CD4-positive, alpha-beta memory T cell (primary cell): ENCODE data around the gene SINHCAF. TPM values are rescaled to one million over a fixed set of nuclear protein-coding genes. Genes with fewer than 3 reads are reported as not detected.

Experiments used
- CTCF ChIA-PET: fragments of 350-600 bp; sonication (Branson Sonifier 250); formaldehyde crosslinking; loops from one replicate; lab custom pipeline; 2021; ENCODE audit warnings: inconsistent platforms; ENCODE audit not compliant: partially characterized antibody; lab: Charles Lee
- POLR2A ChIA-PET: fragments of 350-600 bp; sonication (Branson Sonifier 250); formaldehyde crosslinking; loops from one replicate; lab custom pipeline; 2021; ENCODE audit not compliant: partially characterized antibody; lab: Charles Lee
- DNase-seq, 5 donors: peaks; one replicate each; pipeline versions ENCODE4 v3.0.0 to v3.0.0-alpha.2; 2020 to 2022; ENCODE audit warnings: mixed read lengths in 1 of 5
- H3K27ac ChIP-seq: one replicate; pipeline ENCODE4 v1.7.0; 2013; ENCODE audit warnings: low read depth, low read length
- H3K27me3 ChIP-seq: 2 replicates; pipeline ENCODE4 v1.7.0; 2013; ENCODE audit warnings: mild to moderate bottlenecking, low read length, moderate library complexity; ENCODE audit not compliant: insufficient read depth
- H3K36me3 ChIP-seq: 2 replicates; pipeline ENCODE4 v1.7.0; 2013; ENCODE audit warnings: mild to moderate bottlenecking, low read length, moderate library complexity; ENCODE audit not compliant: insufficient read depth
- H3K4me1 ChIP-seq: 2 replicates; pipeline ENCODE4 v1.7.0; 2013; ENCODE audit warnings: mild to moderate bottlenecking, low read length, moderate library complexity; ENCODE audit not compliant: insufficient read depth
- H3K4me3 ChIP-seq, 2 donors: one replicate each; pipeline ENCODE4 v1.7.0; 2013; ENCODE audit warnings: low read length in 2 of 2, mild to moderate bottlenecking in 1 of 2
- H3K9me3 ChIP-seq, 2 donors: one replicate each; pipeline ENCODE4 v1.7.0; 2013; ENCODE audit warnings: low read length in 2 of 2, control low read depth in 1 of 2; ENCODE audit not compliant: control insufficient read depth in 1 of 2
- H3K27ac Mint-ChIP-seq, 7 donors: one replicate each; pipeline ENCODE4 v1.8.0; 2020 to 2021; ENCODE audit warnings: mixed read lengths in 7 of 7, mild to moderate bottlenecking in 6 of 7, inconsistent platforms in 3 of 7, moderate library complexity in 3 of 7
- H3K27me3 Mint-ChIP-seq, 2 donors: one replicate each; pipeline ENCODE4 v1.8.0; 2020 to 2021; ENCODE audit warnings: mixed read lengths in 2 of 2
- H3K36me3 Mint-ChIP-seq, 2 donors: one replicate each; pipeline ENCODE4 v1.8.0; 2020 to 2021; ENCODE audit warnings: mixed read lengths in 2 of 2, inconsistent platforms in 1 of 2, mild to moderate bottlenecking in 1 of 2
- H3K4me1 Mint-ChIP-seq, 4 donors: one replicate each; pipeline ENCODE4 v1.8.0; 2020 to 2021; ENCODE audit warnings: mixed read lengths in 4 of 4, mild to moderate bottlenecking in 1 of 4
- H3K4me3 Mint-ChIP-seq, 8 donors: one replicate each; pipeline ENCODE4 v1.8.0; 2020 to 2021; ENCODE audit warnings: mixed read lengths in 8 of 8, mild to moderate bottlenecking in 7 of 8, moderate library complexity in 6 of 8, inconsistent platforms in 3 of 8
- H3K9me3 Mint-ChIP-seq, 8 donors: one replicate each; pipeline ENCODE4 v1.8.0; 2020 to 2021; ENCODE audit warnings: mixed read lengths in 8 of 8, mild to moderate bottlenecking in 5 of 8, inconsistent platforms in 3 of 8, moderate library complexity in 1 of 8
- intact Hi-C: fragments of 100-400 bp; cut with micrococcal nuclease; formaldehyde crosslinking; loops from one replicate; pipeline ENCODE4 v1.15.1; 2023
- polyA plus RNA-seq, 2 donors: library from polyadenylated mRNA; unstranded; fragments of 300-500 nt; fragmentation: Illumina TruSeq; gene quantifications; one replicate each; pipeline ENCODE4 v1.2.3, GENCODE V29; 2021
- total RNA-seq, 2 experiments: library from RNA; stranded (reverse); gene quantifications; one replicate each; pipeline ENCODE4 v1.2.3, GENCODE V29; 2021

SINHCAF gene
- total and polyA plus RNA-seq, 4 experiments from 2014 or later = 69.6 to 98.5 (median 92.2) TPM

GRCh38 chr12:31326736-31327659 lies 1.0 kb upstream of the SINHCAF start:
- H3K36me3 ChIP-seq = no peaks in the 10 kb centered on the region
- intact Hi-C loops = loop anchor here (1.0 to 10.0 kb wide), 6 partner anchors 210 to 1945 kb away; partner anchors contain the start of genes DDX11, DNM1L, ERGIC2 and YARS2
- Mint-ChIP-seq H3K4me1 (peaks cover 11 to 35% (median 17%) of the 10 kb centered on the region in 4 donors), H3K27me3 (peaks cover 0 to 2% of the 10 kb centered on the region in 2 donors), H3K27ac (peak overlapping the region; percentile 93 to 99 (median 98)), H3K4me3 (peak overlapping the region; percentile 88 to 99 (median 97)), H3K36me3 (peaks cover 0 to 15% of the 10 kb centered on the region in 2 donors), H3K9me3 (peaks cover 0 to 5% (median 0%) of the 10 kb centered on the region in 8 donors)
- peak overlapping the region; percentile 87 for H3K27ac ChIP-seq
- CTCF ChIA-PET = interaction anchor here (0.8 to 1.3 kb wide), 2 partner anchors 10 to 475 kb away, joined by 3 to 4 read pairs; no protein-coding TSS in a partner anchor
- peak overlapping the region in 1 of 2 donors; percentile 88 for H3K4me3 ChIP-seq
- DNase-seq = no peak
- H3K9me3 ChIP-seq = no peaks in the 10 kb centered on the region
- no peaks in the 10 kb centered on the region for H3K27me3 ChIP-seq
- POLR2A ChIA-PET = interaction anchor here (0.7 to 2.1 kb wide), 8 partner anchors 11 to 1946 kb away, joined by 3 to 22 read pairs (median 4); partner anchors contain the start of genes DNM1L, ERGIC2 and YARS2
- peaks cover 15% of the 10 kb centered on the region for H3K4me1 ChIP-seq

GRCh38 chr12:31325524-31325875 lies 450 bp downstream of the SINHCAF start:
- H3K4me1 ChIP-seq = peaks cover 30% of the 10 kb centered on the region
- H3K4me3 Mint-ChIP-seq = peak overlapping the region; percentile 88 to 99 (median 97)
- H3K27me3 Mint-ChIP-seq = peaks cover 0 to 2% of the 10 kb centered on the region in 2 donors
- peak overlapping the region; percentile 87 for H3K27ac ChIP-seq
- no peaks in the 10 kb centered on the region for H3K36me3 ChIP-seq
- H3K9me3 ChIP-seq = no peaks in the 10 kb centered on the region
- ChIA-PET CTCF (interaction anchor here (0.6 kb wide), 1 partner anchor 56 kb away, joined by 3 read pairs; no protein-coding TSS in a partner anchor), POLR2A (interaction anchor here (1.0 to 2.1 kb wide), 6 partner anchors 10 to 1945 kb away, joined by 3 to 22 read pairs (median 3); partner anchors contain the start of genes DNM1L, ERGIC2 and YARS2)
- peaks cover 0 to 15% of the 10 kb centered on the region in 2 donors for H3K36me3 Mint-ChIP-seq
- peaks cover 0 to 5% (median 0%) of the 10 kb centered on the region in 8 donors for H3K9me3 Mint-ChIP-seq
- peak overlapping the region; percentile 93 to 99 (median 98) for H3K27ac Mint-ChIP-seq
- intact Hi-C loops = loop anchor here (2.0 to 10.0 kb wide), 6 partner anchors 208 to 1943 kb away; partner anchors contain the start of genes CAPRIN2, DDX11, ERGIC2 and YARS2
- no peak for DNase-seq
- peaks cover 26 to 50% (median 32%) of the 10 kb centered on the region in 4 donors for H3K4me1 Mint-ChIP-seq
- H3K27me3 ChIP-seq = no peaks in the 10 kb centered on the region
- peak overlapping the region; percentile 88 to 89 for H3K4me3 ChIP-seq

- no peaks in the 10 kb centered on the region for H3K27me3 ChIP-seq
- ChIA-PET POLR2A (interaction anchor here (1.0 to 2.1 kb wide), 4 partner anchors 9 to 987 kb away, joined by 3 to 22 read pairs (median 3); no protein-coding TSS in a partner anchor), CTCF (no interaction called here)
- no peaks in the 10 kb centered on the region for H3K9me3 ChIP-seq
- H3K36me3 ChIP-seq = no peaks in the 10 kb centered on the region
- H3K27me3 Mint-ChIP-seq = peaks cover 0 to 2% of the 10 kb centered on the region in 2 donors
- H3K4me3 ChIP-seq = peak overlapping the region; percentile 88 to 89
- H3K4me1 Mint-ChIP-seq = peaks cover 30 to 55% (median 36%) of the 10 kb centered on the region in 4 donors
- peak; percentile 42 to 63 (median 58) for DNase-seq
- peak overlapping the region; percentile 92 to 99 (median 97) for H3K27ac Mint-ChIP-seq
- peak overlapping the region; percentile 88 to 99 (median 97) for H3K4me3 Mint-ChIP-seq
- peaks cover 0 to 15% of the 10 kb centered on the region in 2 donors for H3K36me3 Mint-ChIP-seq
- peaks cover 0 to 5% (median 0%) of the 10 kb centered on the region in 8 donors for H3K9me3 Mint-ChIP-seq
- H3K4me1 ChIP-seq = peaks cover 35% of the 10 kb centered on the region
- intact Hi-C loops = loop anchor here (1.0 to 10.0 kb wide), 7 partner anchors 208 to 1943 kb away; partner anchors contain the start of genes CAPRIN2, DDX11, ERGIC2 and ETFBKMT
- peak overlapping the region; percentile 87 for H3K27ac ChIP-seq
Observed at GRCh38 chr12:31324845-31325523, 966 bp downstream of the SINHCAF start.

- H3K4me3 Mint-ChIP-seq = peak overlapping the region; percentile 88 to 99 (median 97)
- intact Hi-C loops = loop anchor here (1.0 to 10.0 kb wide), 3 partner anchors 335 to 641 kb away; partner anchors contain the start of genes CAPRIN2 and ETFBKMT
- H3K27me3 Mint-ChIP-seq = peaks cover 0 to 2% of the 10 kb centered on the region in 2 donors
- peak overlapping the region; percentile 93 to 99 (median 98) for H3K27ac Mint-ChIP-seq
- peak overlapping the region; percentile 87 for H3K27ac ChIP-seq
- no peaks in the 10 kb centered on the region for H3K9me3 ChIP-seq
- H3K27me3 ChIP-seq = no peaks in the 10 kb centered on the region
- ChIA-PET CTCF (interaction anchor here (5.4 kb wide), 1 partner anchor 52 kb away, joined by 27 read pairs; no protein-coding TSS in a partner anchor), POLR2A (interaction anchor here (0.7 to 2.4 kb wide), 6 partner anchors 9 to 635 kb away, joined by 3 to 5 read pairs (median 3); partner anchors contain the start of genes CAPRIN2 and RESF1)
- H3K36me3 Mint-ChIP-seq = peaks cover 0 to 15% of the 10 kb centered on the region in 2 donors
- peak; percentile 86 to 90 (median 89) for DNase-seq
- H3K4me3 ChIP-seq = peak overlapping the region; percentile 88 to 89
- no peaks in the 10 kb centered on the region for H3K36me3 ChIP-seq
- H3K9me3 Mint-ChIP-seq = peaks cover 0 to 5% (median 0%) of the 10 kb centered on the region in 8 donors
- peaks cover 37 to 62% (median 43%) of the 10 kb centered on the region in 4 donors for H3K4me1 Mint-ChIP-seq
- peaks cover 42% of the 10 kb centered on the region for H3K4me1 ChIP-seq
Observed at GRCh38 chr12:31324116-31324844, 1.7 kb downstream of the SINHCAF start.

GRCh38 chr12:31323391-31324115 lies 2.4 kb downstream of the SINHCAF start:
- H3K4me3 ChIP-seq = peak overlapping the region; percentile 88 to 89
- Mint-ChIP-seq H3K27ac (peak overlapping the region; percentile 93 to 99 (median 98)), H3K9me3 (peaks cover 0 to 5% (median 0%) of the 10 kb centered on the region in 8 donors), H3K36me3 (peaks cover 0 to 15% of the 10 kb centered on the region in 2 donors), H3K4me3 (peak overlapping the region; percentile 88 to 99 (median 97)), H3K27me3 (peaks cover 0 to 2% of the 10 kb centered on the region in 2 donors), H3K4me1 (peaks cover 39 to 69% (median 50%) of the 10 kb centered on the region in 4 donors)
- DNase-seq = peak in 1 of 5 donors; percentile 79
- ChIA-PET CTCF (interaction anchor here (5.4 kb wide), 1 partner anchor 51 kb away, joined by 27 read pairs; no protein-coding TSS in a partner anchor), POLR2A (interaction anchor here (0.7 to 2.4 kb wide), 7 partner anchors 8 to 636 kb away, joined by 3 to 5 read pairs (median 3); partner anchors contain the start of genes CAPRIN2 and RESF1)
- H3K27me3 ChIP-seq = no peaks in the 10 kb centered on the region
- peak overlapping the region; percentile 87 for H3K27ac ChIP-seq
- no peaks in the 10 kb centered on the region for H3K36me3 ChIP-seq
- no peaks in the 10 kb centered on the region for H3K9me3 ChIP-seq
- H3K4me1 ChIP-seq = peaks cover 50% of the 10 kb centered on the region
- intact Hi-C loops = loop anchor here (1.0 to 10.0 kb wide), 4 partner anchors 8 to 641 kb away; partner anchors contain the start of genes CAPRIN2 and ETFBKMT
